Activated T-cell treated with anti-CD3 and anti-CD28 coated beads, Interleukin-2, amount 50 U/mL, for 4 hours (primary cell): Measurements from ENCODE around the gene HOXB6. TPM values are rescaled to one million over a fixed set of nuclear protein-coding genes. Genes with fewer than 3 reads are reported as not detected.
A peak's percentile ranks its signal among the peaks of the same experiment; 100 is the strongest.

Experiments
- ATAC-seq, 2 donors: fragments of 200-7000 bp; cut with Tn5 transposase; one replicate each; pipeline ENCODE4 v1.10.0; 2021
- DNase-seq: peaks from one replicate; pipeline ENCODE4 v3.0.0-alpha.2; 2020
- H3K27me3 Mint-ChIP-seq: one replicate; pipeline ENCODE4 v1.8.0; 2021; ENCODE audit warnings: low read depth, mixed read lengths
- H3K36me3 Mint-ChIP-seq: one replicate; pipeline ENCODE4 v1.8.0; 2022; ENCODE audit warnings: mixed read lengths; ENCODE audit not compliant: insufficient read depth
- H3K4me1 Mint-ChIP-seq: one replicate; pipeline ENCODE4 v1.8.0; 2021; ENCODE audit warnings: low read depth, mixed read lengths
- H3K4me3 Mint-ChIP-seq: one replicate; pipeline ENCODE4 v1.8.0; 2021; ENCODE audit warnings: mild to moderate bottlenecking, moderate library complexity, mixed read lengths
- H3K9me3 Mint-ChIP-seq: one replicate; pipeline ENCODE4 v1.8.0; 2021; ENCODE audit warnings: mixed read lengths
- total RNA-seq, 3 donors: library from RNA; stranded (reverse); gene quantifications; one replicate each; pipeline ENCODE4 v1.2.1, GENCODE V29; 2021

HOXB6 gene
- total RNA-seq, 3 donors from 2014 or later: 0.24 to 0.27 TPM; not detected in 1

GRCh38 chr17:48590607-48591161 is 14.1 kb downstream of the HOXB6 start:
- DNase-seq (no peak), ATAC-seq (no peak)
- H3K4me1 Mint-ChIP-seq: peaks cover 22% of the 10 kb centered on the region
- H3K9me3 Mint-ChIP-seq: no peaks in the 10 kb centered on the region
- H3K27me3 Mint-ChIP-seq: peaks cover 89% of the 10 kb centered on the region
- H3K36me3 Mint-ChIP-seq: no peaks in the 10 kb centered on the region
- H3K4me3 Mint-ChIP-seq: peak overlapping the region; percentile 20

- Mint-ChIP-seq H3K9me3 (no peaks in the 10 kb centered on the region), H3K4me3 (peak within 1 kb of the TSS; percentile 20), H3K4me1 (peaks cover 27% of the 10 kb centered on the region), H3K27me3 (peaks cover 89% of the 10 kb centered on the region), H3K36me3 (no peaks in the 10 kb centered on the region)
- no peak for DNase-seq
- ATAC-seq: no peak
These were observed 14.8 kb downstream of the HOXB6 start, which contains the start of gene HOXB3 for GRCh38 chr17:48589831-48590606. TSS of gene HOXB3 (minus strand) at chr17:48590241. CDS start at chr17:48552474, 37,767 bp downstream.

GRCh38 chr17:48589060-48589830 is 15.5 kb downstream of the HOXB6 start:
- DNase-seq: no peak

GRCh38 chr17:48588528-48588927 is 16.3 kb downstream of the HOXB6 start:
- ATAC-seq (no peak), DNase-seq (no peak)
- Mint-ChIP-seq H3K36me3 (no peaks in the 10 kb centered on the region), H3K4me3 (no peak overlapping the region), H3K27me3 (peaks cover 88% of the 10 kb centered on the region), H3K4me1 (peaks cover 27% of the 10 kb centered on the region), H3K9me3 (no peaks in the 10 kb centered on the region)

More at GRCh38 chr17:48589060-48589830, 15.5 kb downstream of the HOXB6 start:
- Mint-ChIP-seq H3K4me3 (no peak overlapping the region), H3K27me3 (peaks cover 87% of the 10 kb centered on the region), H3K4me1 (peaks cover 29% of the 10 kb centered on the region), H3K9me3 (no peaks in the 10 kb centered on the region), H3K36me3 (no peaks in the 10 kb centered on the region)
- ATAC-seq: no peak

GRCh38 chr17:48588074-48588415 is 16.7 kb downstream of the HOXB6 start:
- DNase-seq (no peak), ATAC-seq (no peak)
- Mint-ChIP-seq H3K4me1 (peaks cover 24% of the 10 kb centered on the region), H3K27me3 (peaks cover 88% of the 10 kb centered on the region), H3K9me3 (no peaks in the 10 kb centered on the region), H3K36me3 (no peaks in the 10 kb centered on the region), H3K4me3 (no peak overlapping the region)

GRCh38 chr17:48587276-48588073 is 17.3 kb downstream of the HOXB6 start:
- ATAC-seq (no peak), DNase-seq (no peak)
- H3K27me3 Mint-ChIP-seq: peaks cover 88% of the 10 kb centered on the region
- H3K36me3 Mint-ChIP-seq: no peaks in the 10 kb centered on the region
- H3K9me3 Mint-ChIP-seq: no peaks in the 10 kb centered on the region
- H3K4me3 Mint-ChIP-seq: no peak overlapping the region
- H3K4me1 Mint-ChIP-seq: peaks cover 21% of the 10 kb centered on the region

- H3K4me3 Mint-ChIP-seq: peak overlapping the region; percentile 85
- no peaks in the 10 kb centered on the region for H3K9me3 Mint-ChIP-seq
- no peak for ATAC-seq
- H3K4me1 Mint-ChIP-seq: peaks cover 27% of the 10 kb centered on the region
- peaks cover 92% of the 10 kb centered on the region for H3K27me3 Mint-ChIP-seq
- H3K36me3 Mint-ChIP-seq: no peaks in the 10 kb centered on the region
- DNase-seq: peak; percentile 33
These were observed 18.2 kb downstream of the HOXB6 start for GRCh38 chr17:48586355-48587258.

GRCh38 chr17:48584223-48584741 is 20.5 kb downstream of the HOXB6 start:
- H3K4me3 Mint-ChIP-seq: peak overlapping the region; percentile 9
- H3K9me3 Mint-ChIP-seq: no peaks in the 10 kb centered on the region
- H3K36me3 Mint-ChIP-seq: no peaks in the 10 kb centered on the region
- ATAC-seq: no peak
- peaks cover 91% of the 10 kb centered on the region for H3K27me3 Mint-ChIP-seq
- no peak for DNase-seq
- peaks cover 46% of the 10 kb centered on the region for H3K4me1 Mint-ChIP-seq

- H3K9me3 Mint-ChIP-seq: no peaks in the 10 kb centered on the region
- H3K4me3 Mint-ChIP-seq: peak overlapping the region; percentile 9
- H3K36me3 Mint-ChIP-seq: no peaks in the 10 kb centered on the region
- ATAC-seq (no peak), DNase-seq (no peak)
- H3K4me1 Mint-ChIP-seq: peaks cover 51% of the 10 kb centered on the region
- peaks cover 92% of the 10 kb centered on the region for H3K27me3 Mint-ChIP-seq
These were observed 21.0 kb downstream of the HOXB6 start for GRCh38 chr17:48583708-48584222.

- Mint-ChIP-seq H3K4me1 (peaks cover 55% of the 10 kb centered on the region), H3K36me3 (no peaks in the 10 kb centered on the region), H3K4me3 (peak overlapping the region; percentile 72), H3K9me3 (no peaks in the 10 kb centered on the region), H3K27me3 (peaks cover 87% of the 10 kb centered on the region)
- no peak for DNase-seq
- ATAC-seq: no peak
These were observed 22.1 kb downstream of the HOXB6 start for GRCh38 chr17:48582750-48583069.

GRCh38 chr17:48579760-48580554 is 24.8 kb downstream of the HOXB6 start:
- Mint-ChIP-seq H3K36me3 (no peaks in the 10 kb centered on the region), H3K27me3 (peaks cover 60% of the 10 kb centered on the region), H3K4me1 (peaks cover 55% of the 10 kb centered on the region), H3K4me3 (peak overlapping the region; percentile 86), H3K9me3 (no peaks in the 10 kb centered on the region)
- DNase-seq (no peak), ATAC-seq (no peak)

- DNase-seq (no peak), ATAC-seq (no peak)
- Mint-ChIP-seq H3K36me3 (no peaks in the 10 kb centered on the region), H3K4me3 (peak overlapping the region; percentile 86), H3K4me1 (peaks cover 53% of the 10 kb centered on the region), H3K9me3 (no peaks in the 10 kb centered on the region), H3K27me3 (peaks cover 58% of the 10 kb centered on the region)
These were observed 25.4 kb downstream of the HOXB6 start for GRCh38 chr17:48579471-48579759.
